Stimulated activated CD8-positive, alpha-beta memory T cell treated with anti-CD3 and anti-CD28 coated beads, Interleukin-12 subunit alpha, Interleukin-12 subunit beta, amount 100 ng/mL, for 1 hour (primary cell): ENCODE data around the gene AAMP.

Experiments
- DNase-seq: peaks from one replicate; pipeline ENCODE4 v3.0.0-alpha.2; 2020; ENCODE audit warnings: low read depth

Gene AAMP

GRCh38 chr2:218260166-218260565 lies 9.8 kb downstream of the AAMP start:
- no peak for DNase-seq

DNA sequence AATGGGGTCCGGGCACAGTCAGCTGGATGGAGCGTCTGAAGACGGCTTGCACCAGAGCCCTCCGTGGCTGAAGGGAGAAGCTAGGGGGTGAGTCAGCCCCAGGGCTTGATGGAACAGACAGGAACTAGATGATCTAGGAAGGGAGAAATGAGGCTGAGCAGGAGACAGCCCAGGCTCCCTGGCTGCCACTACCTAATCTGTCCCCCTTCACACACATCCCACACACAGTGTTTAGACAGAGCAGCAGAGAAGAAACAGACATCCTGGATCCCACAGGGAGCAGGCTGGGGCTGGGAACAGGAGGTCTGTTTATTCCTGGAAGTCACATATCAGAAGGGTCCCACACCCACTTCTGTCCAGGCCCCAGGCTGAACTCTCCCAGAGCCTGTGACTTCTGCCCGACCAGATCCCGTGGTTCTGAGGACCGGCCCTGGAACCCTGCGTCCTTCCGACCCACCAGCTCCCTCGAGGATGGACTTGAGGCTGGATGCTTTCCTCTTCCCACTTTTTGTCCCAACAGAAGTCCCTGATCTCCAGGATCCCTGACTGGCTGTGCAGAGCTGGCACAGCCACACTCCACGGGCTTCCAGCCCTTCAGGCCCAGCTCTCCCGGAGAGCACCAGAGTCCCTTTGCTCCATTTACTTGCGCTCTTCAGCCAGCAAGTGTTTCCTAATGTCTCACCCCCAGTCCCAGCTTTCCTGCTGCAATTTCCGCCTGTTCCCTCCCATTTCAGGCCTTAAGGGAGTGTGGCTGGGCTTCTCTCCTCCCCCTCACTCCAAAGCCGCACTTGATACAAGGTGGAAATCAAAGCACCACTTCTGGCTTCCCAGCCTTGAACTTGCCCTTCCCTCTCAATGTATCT lies 10.6 kb downstream of the AAMP start:
- no peak for DNase-seq

DNA sequence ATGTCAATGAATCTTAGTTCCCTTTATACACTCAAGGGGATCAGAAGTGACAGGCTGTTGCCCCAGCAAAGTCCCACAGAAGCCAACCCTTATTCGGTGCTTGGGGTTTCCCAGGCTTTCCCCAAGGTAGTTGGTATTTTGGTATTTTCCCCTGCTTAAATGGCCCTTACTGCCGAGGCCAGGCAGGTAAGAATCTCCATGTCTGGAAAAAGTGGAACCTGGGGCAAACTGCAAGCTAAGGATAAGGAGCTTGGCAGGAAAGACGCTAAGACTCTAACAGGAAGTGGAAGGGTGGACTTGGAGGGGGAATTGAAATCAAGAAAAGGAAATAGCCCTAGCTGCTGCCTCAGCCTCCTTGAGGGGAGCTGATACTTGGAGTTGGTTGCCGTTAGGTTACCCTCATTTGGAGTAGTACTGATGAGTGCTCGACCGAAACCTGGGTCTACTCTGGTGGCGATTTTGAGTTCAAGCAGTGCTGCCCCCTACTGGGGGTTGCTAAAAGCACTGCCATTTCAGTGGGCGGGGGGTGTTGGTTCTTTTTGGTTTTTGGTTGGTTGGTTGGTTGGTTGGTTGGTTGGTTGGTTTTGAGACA lies 12.5 kb downstream of the AAMP start:
- DNase-seq, result peak; percentile 48

DNA sequence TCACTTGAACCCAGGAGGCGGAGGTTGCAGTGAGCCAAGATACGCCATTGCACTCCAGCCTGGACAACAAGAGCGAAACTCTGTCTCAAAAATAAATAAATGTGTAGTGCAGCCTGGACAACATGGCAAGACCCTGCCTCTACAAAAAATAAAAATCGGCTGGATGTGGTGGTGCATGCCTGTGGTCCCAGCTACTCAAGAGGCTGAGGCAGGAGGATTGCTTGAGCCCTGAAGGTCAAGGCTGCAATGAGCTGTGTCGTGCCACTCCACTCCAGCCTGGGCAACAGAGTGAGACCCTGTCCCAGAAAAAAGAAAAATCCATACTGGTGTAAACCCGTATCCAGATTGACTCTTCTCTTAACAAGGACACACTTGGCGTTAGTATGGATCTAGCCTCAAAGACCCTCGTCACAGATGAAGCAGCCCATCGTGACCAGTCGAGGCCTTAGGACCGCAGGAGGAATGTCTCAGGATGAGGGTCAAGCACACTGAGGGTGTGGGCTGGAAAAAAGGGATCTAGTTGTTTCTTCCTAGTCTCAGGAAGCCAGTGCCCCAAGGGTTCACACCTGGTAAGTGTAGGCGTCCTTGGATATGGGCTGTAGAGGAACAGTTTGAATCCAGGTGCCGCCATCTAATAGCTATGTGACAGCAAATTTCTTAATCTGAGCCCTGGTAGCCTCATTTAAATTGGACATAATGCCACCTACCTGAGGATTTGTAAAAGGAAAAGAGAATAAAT lies 13.2 kb downstream of the AAMP start:
- DNase-seq, result no peak

- no peak for DNase-seq
Observed at GRCh38 chr2:218255446-218255845, 14.5 kb downstream of the AAMP start.

- no peak for DNase-seq
Observed at GRCh38 chr2:218253232-218253625, 16.7 kb downstream of the AAMP start.

DNA sequence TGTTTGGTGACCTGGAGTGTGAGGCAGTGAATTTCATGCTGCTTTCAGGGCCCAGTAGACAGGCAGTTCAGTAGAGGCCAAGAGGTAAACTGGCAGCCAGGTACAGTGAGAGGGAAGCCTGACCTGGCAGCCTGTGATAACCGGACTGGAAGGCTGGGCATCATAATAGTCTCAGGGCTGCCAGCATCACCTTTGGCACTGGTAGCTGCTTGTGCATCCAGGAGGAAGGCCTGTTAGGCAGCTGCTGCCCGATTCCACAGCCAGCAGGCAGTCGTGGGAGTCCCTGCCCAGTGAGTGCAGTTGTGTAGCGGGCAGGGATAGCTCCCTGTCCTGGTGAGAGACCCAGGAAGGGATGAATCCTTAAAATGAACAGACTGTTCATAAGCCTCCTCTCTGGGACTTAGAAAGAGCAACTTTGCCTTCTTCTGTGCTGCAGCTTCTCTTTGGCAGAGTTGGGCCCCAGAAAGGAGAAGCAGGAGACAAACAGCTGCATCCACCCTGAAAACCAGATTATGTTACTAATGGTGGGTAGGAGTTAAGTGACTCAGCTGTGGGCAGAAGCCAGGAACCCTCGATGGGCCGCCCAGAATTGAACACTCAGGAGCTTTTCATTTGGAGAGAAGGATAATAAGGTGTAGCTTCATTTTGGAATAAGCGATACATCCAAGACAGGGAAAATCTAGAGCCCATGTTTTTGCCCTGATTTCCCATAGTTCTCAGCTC lies 17.3 kb downstream of the AAMP start:
- no peak for DNase-seq

- no peak for DNase-seq
Observed at GRCh38 chr2:218249691-218250090, 20.2 kb downstream of the AAMP start.

DNA sequence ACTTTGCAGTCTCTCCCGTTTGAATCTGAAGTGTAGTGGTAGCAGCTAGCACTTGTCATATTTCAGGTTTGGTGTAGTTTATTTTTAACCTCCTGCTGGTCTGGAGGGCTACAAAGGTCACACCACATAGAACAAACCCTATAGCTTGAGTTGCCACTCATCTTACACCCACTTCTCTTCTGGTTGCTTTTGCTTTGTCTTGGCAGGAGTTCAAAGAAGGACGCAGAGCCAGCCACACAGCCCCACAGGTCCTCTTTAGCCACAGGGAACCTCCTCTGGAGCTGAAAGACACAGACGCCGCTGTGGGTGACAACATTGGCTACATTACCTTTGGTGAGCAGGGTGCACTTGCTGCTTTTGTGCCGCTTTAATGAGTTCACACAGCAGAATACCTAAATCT lies 24.7 kb downstream of the AAMP start:
- DNase-seq, result no peak

- no peak for DNase-seq
Observed at GRCh38 chr2:218244665-218245064, 25.3 kb downstream of the AAMP start.

- DNase-seq, result no peak
Observed at GRCh38 chr2:218244204-218244603, 25.7 kb downstream of the AAMP start.

- DNase-seq, result no peak
Observed at GRCh38 chr2:218238887-218239286, 31.1 kb downstream of the AAMP start.

GRCh38 chr2:218236829-218237228 lies 33.1 kb downstream of the AAMP start:
- no peak for DNase-seq

- no peak for DNase-seq
Observed at GRCh38 chr2:218235017-218235416, 34.9 kb downstream of the AAMP start.

DNA sequence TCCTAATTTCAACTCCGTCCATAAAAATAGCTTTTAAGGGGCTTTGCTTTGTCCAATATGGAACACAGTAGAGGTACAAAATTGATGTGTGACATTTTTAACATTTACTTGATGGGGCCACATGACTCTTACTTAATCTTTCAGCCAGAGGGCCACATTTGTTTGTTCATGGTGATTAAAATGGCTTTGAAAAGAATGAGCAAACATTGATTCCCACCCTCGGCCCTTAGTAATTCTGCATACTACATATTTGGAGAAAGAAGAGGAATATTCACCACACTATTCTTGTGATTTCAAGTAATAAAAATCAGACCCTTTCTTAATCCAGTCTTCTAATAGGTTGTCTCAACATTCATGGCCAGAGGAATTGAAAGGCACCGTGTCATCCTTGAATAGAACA lies 35.4 kb downstream of the AAMP start:
- DNase-seq, result no peak

DNA sequence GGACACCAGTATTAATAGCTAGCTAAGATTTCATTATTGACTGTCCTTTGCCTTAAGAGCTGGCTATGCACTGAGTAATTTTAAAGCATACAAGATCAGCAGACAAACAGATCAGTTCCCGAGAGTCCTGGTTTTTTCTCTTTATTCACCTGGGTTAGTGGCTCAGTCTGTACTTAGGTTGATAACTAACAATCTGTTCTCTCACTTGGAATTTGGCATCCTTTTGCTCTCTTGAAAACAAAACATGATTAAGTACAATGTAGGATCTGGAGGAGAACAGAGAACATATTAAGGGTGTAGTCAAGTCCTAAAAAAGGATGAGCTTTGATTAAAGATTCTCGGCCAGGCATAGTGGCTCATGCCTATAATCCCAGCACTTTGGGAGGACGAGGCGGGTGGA lies 36.4 kb downstream of the AAMP start:
- DNase-seq, result no peak

GRCh38 chr2:218230882-218231281 lies 39.1 kb downstream of the AAMP start:
- no peak for DNase-seq

DNA sequence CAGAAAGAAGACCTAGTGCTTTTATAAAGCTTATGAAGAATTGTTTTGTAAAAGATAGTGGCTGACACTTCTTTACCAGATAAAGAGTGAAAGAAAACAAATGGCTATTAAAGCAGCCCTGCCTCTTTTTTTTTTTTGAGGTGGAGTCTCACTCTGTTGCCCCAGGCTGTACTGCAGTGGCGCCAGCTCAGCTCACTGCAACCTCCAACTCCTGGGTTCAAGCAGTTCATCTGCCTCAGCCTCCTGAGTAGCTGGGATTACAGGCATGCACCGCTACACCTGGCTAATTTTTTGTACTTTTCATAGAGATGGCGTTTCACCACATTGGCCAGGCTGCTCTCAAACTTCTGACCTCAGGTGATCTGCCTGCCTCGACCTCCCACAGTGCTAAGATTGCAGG lies 40.1 kb downstream of the AAMP start:
- DNase-seq, result no peak

- no peak for DNase-seq
Observed at GRCh38 chr2:218229239-218229638, 40.7 kb downstream of the AAMP start.

DNA sequence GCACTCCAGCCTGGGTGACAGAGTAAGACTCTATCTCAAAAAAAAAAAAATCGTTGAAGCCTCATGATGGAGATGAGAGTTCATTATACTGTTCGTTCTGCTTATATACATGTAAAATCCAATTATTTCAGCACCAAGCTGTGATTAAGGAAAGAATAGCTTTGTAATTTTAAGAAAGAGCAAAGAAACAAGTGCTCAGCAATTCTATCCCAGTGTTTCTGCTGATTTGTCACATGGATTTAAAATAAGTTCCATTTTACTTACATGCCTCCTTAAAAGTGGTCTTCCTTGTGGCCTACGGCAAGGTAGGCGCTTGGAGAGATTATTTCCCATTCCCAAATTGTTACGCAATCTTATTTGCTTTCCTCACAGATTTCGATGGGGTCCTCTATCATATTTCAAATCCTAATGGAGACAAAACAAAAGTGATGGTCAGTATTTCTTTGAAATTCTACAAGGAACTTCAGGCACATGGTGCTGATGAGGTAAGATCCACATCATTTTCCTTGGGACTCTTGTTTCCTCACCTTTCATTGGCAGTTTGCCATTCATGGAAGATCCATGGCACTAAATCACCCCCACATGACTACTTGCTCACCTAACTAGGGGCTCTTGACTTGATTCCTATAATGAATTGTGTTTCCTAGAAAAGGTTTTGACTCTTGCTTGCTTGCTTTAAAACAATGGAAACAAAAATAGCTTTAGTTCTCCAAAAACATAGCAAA lies 41.4 kb downstream of the AAMP start:
- DNase-seq, result no peak

DNA sequence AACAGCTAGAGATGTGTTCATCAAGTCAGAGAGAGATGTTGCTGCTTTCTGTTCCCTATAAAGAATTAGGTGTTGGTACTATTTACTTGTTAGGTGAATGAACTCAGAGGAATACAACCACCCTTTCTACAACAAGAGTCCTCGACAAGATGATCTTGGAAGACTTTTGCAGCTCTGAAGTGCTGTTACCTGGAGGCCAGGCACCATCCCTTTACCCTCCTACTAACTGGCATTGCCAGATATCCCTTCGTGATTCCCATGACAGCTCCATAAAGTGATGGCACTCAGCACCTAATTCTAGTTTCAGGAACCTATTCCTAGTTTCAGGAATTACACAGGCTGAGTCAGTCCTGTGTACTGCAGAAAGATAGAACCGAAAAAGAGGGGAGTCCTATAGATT lies 43.0 kb downstream of the AAMP start:
- no peak for DNase-seq

DNA sequence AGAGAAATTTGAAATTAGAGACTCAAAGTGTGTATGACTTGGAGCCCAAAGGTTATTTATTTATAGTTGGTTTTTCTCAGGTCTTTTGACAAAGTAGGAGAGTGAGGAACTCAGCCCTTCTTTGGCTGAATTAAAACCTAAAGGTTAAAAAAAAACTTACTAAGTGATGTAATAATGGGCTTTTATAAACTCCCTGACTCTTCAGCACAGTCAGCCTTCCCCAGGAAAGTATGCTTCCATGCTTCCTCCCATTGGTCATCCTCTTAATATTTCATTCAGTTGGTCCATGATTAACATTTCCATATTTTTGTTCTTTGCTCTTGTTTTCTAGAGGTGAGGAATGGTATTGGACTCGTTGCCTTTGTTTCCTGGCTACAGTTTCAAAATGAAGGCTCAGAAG lies 45.8 kb downstream of the AAMP start:
- DNase-seq, result no peak
